Activated T-helper 9 cell treated with anti-CD3 and anti-CD28 coated beads, Interleukin-2, amount 50 U/mL, for 16 hours (primary cell): ENCODE data around the gene NCKIPSD.

Experiments used
- DNase-seq: peaks from one replicate; pipeline ENCODE4 v3.0.0-alpha.2; 2020; ENCODE audit warnings: low read depth

NCKIPSD gene

DNA sequence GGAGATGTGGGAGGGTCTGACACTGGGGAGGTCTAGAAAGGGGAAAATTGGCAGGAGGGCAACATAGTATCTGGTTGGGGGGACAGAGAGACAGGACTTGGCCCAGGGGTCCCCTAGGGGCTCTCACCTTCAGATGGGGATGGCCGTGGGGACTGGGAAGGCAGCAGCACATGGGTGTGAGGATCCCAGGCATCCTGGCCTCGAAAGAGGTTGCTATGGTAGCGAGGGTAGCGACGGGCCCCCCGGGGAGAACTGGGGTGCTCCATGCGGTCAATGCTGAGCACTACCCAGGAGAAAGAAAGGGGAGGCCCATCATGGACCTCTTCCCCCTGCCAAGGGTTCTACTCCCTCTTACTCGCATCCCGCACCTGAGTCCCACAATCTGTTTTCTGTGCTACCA lies 38.0 kb downstream of the NCKIPSD start:
- DNase-seq, result no peak

DNA sequence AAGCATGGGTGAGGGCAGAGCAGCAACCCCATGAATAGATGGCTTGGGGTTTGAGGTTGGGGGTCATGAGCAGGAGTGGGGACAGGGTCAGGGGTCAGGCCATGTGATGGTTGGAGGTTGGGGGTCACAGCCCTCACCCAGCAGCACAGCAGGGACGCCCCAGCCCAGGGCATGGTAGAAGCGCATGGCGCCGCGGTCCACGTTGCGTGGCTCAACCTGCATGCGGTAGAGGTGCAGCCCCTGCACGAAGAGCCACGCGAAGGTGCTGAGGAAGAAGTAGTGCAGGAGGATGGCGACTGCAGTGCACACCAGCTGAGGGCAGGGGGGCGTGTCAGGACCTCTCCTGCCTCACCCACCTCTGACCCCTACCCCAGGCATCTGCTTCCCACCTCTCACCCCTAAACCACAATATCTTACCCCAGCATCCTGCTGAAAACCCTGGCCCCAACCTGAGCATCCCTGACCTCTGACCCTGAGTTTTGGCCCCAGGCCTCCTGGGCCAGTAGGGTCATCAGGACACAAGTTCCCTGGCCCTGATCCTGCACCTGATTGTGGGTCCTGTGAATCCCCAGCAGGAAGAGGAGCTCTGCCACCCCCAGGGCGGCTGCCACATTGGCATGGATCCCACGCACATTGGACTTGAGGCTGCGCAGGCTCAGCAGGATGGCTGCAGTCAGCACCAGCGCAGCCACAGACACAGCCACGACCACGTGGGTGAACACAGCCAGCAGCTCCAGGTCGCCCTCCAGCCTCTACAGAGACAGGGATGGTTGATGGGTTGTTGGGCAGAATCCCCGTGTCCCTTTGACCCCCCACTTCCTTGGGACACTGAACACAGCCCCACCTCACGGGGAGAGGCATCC lies 40.6 kb downstream of the NCKIPSD start:
- no peak for DNase-seq

DNA sequence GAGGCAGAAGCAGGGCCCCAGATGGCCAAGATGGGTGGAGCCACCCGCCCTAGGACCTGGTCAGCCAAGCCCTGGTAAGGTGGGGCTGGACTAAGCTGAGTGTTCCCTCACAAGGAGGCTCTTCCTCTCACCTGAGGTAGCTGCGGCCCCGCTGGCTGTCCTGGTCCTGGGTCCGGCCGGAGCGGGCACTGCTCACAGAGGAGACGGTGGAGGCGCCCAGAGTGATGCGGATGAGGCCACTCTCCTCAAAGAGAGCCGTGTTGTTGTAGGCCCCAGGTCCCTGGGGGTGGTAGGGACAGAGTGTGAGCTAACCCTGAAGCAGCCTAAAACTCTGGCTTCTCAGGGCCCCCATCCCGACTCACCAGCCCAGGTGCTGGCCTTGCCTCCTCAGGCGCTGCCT lies 43.1 kb downstream of the NCKIPSD start:
- DNase-seq, result no peak

DNA sequence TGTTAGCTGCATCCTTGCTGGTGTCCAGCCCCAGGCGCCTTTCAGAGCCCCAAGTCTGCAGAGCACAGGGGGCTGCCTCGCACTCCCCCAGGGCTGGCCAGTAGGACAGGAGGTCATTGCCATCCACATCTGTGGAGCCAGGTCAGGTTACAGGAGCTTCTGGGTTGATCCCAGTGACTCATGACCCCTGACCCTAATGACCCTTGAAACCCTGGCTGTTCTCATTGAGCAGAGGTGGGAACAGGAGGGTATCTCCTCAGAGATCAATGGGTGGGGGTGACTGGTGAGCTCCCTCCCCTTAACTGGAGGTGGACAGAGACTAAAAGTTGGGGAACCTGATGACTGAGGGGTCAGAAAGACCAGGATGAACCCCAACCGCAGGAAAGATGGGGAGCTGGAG lies 44.3 kb downstream of the NCKIPSD start:
- no peak for DNase-seq

DNA sequence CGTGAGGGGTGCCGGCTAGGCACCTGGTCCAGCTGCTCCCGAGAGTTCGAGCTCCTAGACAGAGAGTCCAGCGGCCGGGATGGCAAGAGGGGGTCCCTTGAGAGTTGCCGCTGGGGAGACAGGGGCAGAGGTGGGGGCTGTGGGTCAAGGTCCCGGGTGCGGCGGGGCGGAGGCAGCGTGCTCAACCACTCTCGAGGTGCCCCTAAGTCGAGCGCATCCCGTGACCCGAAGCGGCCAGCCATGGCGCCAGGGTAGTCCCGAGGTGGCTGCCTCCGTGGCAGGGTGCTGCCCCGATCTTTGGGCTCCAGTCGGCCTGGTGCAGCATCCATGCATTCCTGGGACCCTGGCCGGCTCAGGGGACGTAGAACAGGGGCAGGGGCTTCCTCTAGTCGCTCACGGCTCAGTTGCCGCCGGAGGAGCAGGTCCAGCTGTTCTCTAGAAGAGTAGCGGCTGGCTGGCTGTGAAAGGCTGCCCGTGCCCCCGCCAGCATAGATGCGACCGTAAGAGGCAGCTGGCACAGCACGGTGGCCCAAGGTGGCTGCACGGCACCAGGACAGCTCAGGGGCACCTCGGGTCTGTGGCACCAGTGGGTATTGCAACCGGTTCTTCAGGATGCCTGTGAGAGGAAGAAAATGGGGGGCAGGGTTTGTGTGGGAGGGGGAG lies 45.6 kb downstream of the NCKIPSD start:
- no peak for DNase-seq

DNA sequence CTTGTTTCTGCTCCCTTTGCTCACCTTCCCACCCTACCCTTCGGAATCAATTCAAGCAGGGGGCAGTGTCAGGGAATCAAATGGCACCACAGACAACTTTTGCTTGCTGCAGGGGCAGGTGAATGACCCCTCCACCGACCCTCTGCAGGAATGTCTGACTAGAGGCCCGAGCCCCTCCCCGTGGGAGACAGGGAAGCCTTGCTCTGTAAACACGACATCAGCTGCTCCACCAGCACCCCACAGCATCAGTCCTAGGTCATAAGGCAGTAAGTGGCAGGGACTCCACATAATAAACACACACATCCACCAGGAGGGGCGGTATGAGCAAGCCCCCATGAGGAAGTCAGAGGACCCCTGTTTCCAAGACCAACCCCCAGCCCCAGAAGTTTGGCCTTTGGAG lies 48.4 kb downstream of the NCKIPSD start:
- DNase-seq, result no peak

DNA sequence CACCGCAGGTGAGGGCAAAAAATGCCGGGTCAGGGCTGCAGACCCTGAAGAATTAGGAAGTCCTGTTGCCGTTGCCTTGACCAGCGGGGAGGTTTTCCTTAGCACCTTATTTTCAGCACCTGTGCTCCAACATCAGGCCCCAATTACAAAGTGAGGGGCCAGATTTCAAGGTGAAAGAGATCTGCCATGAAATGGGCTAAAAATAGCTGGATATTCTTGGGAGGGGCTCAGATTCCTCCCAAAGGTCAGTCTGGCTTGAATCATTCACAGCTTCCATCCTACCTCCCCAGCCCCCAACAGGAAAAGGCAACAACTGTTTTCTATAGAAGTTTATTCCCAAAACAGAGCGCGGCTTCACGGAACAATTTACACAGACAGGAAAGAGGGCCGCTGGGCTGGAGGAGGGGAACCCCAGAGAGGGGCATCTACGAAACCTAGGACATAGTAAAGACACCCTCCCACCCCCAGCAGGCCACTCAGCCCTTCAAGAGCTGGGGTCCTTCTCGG lies 49.5 kb downstream of the NCKIPSD start:
- DNase-seq, result no peak

DNA sequence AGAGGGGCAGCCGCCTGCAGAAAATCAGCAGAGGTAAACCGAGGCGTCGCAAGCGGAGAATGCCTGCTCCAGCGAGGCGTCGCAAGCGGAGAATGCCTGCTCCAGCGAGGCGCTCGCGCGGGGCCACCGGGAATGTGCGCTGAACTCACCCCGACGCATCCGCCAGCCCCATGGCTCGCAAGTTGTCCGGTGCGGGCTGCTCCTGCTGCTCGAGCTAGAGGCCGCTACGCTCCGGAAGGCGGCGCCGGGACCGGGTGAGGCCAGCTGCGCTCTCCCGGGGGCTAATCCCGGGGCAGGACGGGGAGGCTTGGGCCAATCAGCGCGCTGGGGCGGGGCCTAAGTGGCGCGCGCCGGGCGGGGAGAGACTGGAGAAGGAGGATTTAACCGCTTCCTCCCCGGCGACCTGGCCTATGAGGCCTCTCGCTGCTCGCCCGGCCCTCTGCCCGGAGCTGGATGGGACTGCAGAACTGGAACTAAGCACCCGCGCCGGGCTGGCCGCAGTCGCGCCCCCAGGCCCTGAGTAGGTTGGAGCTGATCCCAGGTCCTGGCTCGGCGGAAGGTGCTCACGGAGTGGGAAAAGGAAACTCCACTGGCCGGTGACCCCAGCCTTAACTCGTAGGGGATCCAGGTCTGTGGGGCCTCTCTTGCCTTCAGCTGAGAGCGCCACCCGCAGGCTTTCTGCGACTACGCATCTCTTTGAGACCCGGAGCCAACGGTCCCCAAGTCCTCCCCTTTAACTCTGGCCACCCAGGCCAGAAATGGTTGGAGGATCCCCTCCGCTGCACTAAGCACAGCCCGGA lies 50.3 kb downstream of the NCKIPSD start, which contains the start of gene SLC26A6:
Gene SLC26A6, minus strand, starts transcription at position 240 of the 800 bp plus-strand sequence. Its CDS starts 68 bp downstream, at position 172.
- peak; percentile 92 for DNase-seq

DNA sequence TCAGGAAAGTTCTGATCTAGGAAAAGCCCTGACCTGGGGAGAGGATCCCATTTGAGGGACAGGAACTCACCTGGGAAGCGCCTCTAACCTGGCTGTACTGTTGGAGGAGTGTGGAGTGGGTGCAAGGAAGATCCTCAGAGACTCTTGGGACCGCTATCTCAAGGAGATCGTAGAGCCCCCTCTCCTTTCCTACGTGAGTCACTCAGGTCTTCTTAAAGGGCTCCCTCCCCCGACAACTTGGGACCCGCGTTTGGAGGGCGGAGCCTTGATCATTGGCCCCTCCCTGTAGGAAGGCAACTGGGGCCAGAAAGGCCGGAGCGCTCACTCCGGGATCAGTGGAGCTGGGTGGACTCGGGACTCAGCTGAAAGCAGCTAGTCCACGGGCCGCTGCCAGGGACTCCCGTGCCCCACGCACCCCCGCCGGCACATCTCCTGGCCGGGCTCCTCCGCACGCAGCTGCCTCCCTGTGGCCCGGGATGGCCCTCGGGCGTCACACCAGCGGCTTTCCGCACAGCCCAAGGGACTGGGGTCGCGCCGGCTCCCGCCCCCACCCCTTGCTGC lies 51.0 kb downstream of the NCKIPSD start:
- DNase-seq, result peak; percentile 26

DNA sequence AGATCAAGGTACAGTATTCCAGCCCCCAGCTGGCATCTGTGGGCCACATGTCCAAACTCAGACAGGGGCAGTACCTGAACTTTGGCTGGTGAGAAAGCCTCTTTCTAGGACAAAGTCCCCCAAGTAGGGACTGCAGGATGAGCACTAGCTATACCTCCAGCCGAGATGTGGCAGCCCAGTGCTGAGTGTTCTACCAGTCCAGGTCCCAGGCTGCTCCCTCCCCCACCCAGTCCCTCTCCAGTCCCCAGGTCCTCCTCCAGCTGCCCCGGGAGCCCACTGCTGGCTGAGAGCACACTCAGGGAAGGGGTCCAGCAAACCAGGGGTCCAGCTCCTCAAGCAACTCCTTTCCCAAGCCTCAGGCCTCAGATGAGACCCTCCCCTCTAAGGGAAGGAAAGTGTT lies 52.0 kb downstream of the NCKIPSD start:
- DNase-seq, result no peak

DNA sequence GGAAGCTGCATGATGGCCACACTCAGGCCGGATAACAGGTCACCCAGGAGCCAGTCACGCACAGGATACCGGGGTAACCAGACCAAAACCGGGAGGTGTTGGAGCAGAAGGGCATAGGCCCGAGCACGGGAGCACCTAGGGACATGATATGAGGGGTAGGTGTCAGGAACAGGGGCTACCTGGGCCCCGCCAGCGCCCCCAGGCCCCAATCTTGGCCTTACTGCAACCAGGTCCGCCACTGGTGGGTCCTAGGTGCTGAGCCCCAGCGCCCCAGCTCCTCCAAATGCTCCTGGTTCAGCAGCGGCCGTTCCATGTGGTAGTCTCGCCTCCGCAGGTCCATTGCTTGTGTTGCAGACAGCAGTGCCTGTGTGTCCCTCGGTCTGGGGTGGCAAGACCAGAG lies 52.5 kb downstream of the NCKIPSD start:
- DNase-seq, result no peak

DNA sequence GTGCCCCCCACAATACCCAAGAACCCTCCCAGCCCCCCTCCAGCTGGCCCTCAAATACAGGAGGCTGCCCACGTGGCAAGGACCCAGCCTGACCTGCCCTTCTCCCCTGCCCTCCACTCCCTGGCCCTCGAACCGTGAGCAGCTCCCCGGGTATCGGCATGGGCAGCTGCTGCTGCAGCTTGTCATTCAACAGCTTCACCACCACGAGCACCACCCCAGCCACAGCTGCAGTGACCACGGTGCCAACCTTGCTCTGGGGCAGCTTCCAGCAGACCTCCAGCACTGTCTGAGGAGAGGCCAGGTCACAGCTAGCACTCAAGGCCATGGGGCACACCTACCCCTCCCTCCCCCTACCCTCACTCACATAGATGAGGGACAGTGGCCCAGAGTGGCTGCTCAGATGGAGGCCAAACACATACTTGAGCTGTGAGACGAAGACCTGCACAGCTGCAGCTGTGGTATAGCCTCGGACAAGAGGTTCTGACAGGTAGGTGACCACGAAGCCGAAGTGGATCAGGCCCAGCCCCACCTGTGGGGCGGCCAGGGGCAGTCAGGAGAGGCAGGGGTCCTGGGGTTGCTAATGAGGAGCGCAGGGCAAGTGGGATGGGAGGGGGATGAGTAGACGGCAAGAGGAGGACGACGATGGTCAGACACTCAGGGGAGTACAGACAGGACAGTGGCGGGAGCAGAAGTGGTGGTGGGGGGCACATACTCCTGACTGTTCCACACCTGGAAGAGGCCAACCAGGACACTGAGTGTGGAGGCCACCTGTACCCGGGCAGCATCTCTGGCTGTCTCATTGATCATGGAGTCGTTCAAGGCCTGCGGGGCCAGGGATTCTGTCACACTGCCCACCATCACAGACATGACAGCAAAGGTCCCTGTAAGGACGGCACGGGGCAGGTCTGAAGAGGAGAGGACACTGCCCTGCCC lies 53.9 kb downstream of the NCKIPSD start:
- DNase-seq, result no peak

DNA sequence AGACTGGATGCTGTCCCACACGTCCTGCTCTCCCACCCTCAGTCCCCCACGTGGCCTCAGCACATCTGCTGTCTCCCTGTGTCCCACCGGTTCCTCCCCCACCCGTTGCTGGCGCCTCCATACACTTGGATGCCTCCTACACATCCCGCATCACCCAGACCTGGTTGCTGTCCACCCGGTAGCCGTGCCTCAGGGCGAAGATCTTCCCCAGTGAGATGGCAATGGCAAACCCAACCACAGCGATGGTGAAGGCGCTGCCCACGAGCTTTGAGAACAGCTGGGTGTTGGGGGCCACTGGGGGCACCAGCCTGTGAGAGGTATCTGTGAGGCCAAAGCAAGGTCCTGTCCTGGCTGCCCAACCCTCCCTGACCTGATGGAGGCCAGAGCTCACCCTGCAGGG lies 54.9 kb downstream of the NCKIPSD start:
- no peak for DNase-seq

DNA sequence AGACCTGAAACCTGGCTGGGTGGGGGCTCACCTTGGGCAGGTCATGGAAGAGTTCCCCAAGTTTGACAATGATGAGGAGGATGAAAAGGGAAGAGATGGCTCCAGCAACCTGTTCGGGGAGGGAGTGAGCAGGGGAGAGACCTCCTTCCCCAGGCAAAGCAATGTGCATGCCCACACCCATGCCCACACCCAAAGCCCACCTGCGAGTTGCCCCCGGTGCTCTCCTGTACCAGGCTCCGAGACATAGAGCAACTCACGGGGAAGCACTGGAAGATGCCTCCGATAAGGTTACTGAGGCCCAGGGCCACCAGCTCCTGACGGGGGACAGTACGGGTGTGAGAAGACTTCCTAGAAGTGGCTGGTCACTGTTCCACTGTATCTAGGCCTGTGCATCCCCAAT lies 55.3 kb downstream of the NCKIPSD start:
- DNase-seq, result no peak

DNA sequence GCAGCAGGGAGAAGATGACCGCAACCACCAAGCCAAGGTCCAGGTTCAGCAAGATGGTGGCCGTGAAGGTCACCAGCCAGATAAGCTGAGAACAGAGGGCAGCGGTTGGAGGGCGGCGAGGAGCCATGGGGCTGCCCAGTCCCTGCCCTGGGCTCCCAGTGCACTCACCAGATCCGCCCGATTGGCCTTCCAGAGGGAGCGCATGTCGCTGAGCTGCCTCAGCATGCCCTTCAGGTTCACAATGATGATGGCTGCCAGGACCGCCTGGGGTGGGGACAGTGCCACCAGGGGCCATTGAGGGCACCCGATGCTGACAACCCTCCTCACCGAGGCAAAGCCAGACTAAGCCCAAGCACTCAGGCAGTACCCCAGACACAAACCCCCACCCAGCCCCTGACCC lies 55.8 kb downstream of the NCKIPSD start:
- no peak for DNase-seq

DNA sequence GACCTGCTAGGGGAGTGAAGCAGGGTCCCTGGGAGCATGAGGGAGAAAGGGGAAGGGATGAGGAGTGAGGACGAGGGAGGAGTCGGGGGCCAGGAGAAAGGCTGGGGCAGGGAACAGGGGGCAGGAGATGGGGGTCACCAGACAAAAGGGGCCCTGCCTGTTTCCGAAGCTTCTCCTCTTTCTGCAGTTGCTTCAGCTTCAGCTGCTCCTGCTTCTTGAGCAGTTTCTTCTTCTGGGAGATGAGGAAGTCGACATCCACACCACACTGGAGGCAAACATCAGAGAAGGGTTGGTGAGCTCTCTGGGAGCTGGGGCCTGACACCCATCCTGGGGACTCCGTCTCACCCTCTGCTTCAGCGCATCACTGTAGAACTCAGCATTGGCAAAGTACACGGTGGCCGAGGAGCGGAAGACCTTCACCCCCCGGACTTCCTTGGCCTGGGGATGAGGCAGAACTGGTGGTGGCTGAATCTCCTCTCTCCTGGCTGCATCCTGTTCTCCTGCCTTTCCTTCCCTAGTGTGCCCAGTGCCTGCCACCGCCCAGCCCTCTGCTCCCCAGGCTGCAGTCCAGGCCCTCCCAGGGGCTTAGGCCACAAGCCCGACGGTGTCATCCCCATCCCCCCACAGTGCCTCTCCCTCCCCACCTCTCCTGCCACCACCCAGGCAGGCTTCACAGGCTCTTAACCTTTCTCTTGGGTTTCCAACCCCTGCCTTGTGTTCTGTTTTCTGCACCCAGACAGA lies 57.3 kb downstream of the NCKIPSD start:
- DNase-seq, result no peak

DNA sequence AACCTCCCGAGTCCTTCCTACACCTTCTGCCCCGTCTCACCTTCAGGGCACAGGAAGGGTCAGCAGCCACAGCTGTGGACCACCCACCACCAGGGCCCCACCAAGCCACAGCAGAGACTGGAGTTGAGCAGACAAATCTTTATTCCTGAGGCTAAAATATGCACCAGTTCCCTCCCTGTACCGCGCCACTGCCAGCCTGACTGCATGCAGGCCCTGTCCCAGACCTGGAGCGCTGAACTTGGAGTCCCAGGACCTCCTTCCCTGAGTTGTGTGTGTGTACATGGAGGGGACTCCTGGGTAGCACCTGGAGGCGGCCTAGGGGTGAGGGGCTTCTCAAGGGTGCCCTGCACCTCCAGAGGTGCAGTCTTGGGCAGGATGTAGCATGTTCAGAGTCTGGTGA lies 60.1 kb downstream of the NCKIPSD start:
- no peak for DNase-seq

DNA sequence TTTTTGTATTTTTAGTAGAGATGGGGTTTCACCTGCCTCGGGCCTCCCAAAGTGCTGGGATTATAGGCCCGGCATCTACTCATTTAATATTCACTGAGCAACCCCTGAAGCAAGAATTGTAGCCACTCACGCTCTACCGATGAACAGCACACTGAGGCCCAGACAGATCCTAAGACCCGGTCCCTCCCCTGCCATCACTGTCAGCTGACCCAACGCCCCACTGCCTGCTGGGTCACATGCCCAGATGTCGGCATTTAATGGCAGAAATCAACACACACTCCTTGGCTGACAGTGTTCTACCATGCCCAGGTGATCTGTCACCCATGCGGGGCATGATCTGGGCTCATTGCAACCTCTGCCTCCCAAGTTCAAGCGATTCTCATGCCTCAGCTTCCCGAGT lies 60.9 kb downstream of the NCKIPSD start:
- no peak for DNase-seq

DNA sequence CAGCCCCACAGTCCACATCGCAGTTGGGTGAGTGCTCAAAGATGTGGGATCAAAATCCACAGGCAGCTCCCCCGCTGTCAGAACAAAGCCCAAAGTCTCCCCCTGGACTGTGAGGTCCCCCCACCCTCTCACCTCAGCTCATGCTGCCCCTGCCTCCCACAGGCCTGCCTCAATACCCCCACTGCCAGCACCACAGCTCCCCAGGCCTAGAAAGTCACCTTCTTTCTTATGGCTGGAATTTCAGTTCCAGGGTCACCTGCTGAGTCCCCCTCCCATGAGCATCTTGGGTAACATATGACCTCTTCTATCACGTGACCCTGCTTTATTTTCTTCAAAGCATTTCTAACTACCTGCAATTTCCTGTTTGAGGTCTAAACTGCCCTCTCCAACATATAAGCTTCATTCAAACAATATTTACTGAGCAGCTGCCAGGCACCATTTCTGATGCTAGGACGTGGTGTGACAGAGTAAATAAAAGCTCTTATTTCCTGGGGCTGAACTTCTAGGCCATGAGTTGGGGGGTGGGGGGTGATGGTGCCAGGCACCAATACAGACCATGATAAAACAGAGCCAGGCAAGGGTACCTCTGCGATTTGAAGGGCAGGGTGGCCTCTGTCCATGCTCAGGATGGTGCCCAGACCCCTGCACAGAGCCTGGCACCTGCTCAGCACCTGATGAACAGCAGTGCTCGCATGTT lies 61.7 kb downstream of the NCKIPSD start:
- no peak for DNase-seq
